Adrenal gland (tissue), 5 donors: Measurements from ENCODE around the gene FZD7.

ENCODE experiments used
- CTCF ChIP-seq, 6 experiments: fragments of 450-650 bp in 4 of 6; fragments of 200-600 bp in 2 of 6; sonication (generic) in 1 of 6; IDR thresholded peaks; 1 replicate in 5 of 6; 2 replicates in 1 of 6; pipeline versions ENCODE4 v1.5.1 to v1.8.0; 2016 to 2021; ENCODE audit warnings: antibody characterized with exemption in 6 of 6, mild to moderate bottlenecking in 2 of 6, moderate library complexity in 1 of 6
- POLR2A ChIP-seq, 2 donors: fragments of 450-650 bp; IDR thresholded peaks; one replicate each; pipeline ENCODE4 v1.6.1; 2017; ENCODE audit warnings: antibody characterized with exemption in 2 of 2, mild to moderate bottlenecking in 2 of 2, moderate library complexity in 1 of 2
- donor health status: DM: no; HTN: no; CAD: no.

- TF ChIP-seq CTCF (IDR thresholded peaks at IDR 0.05) (no peak), POLR2A (IDR thresholded peaks at IDR 0.05) (no peak)
These were observed 48.7 kb upstream of the FZD7 start for GRCh38 chr2:201984800-201985525.
